GM21381 (cell line): ENCODE measurements around the gene PARD3B.
"Not testable (repeated sequence)": the region's sequence is repeated elsewhere in the genome, so short reads cannot be mapped to it uniquely, and the experiment has no call there.

Experiments
- ATAC-seq: cut with Tn5 transposase; IDR thresholded peaks from one replicate; pipeline ENCODE4 v1.9.1; 2021; ENCODE audit warnings: mild to moderate bottlenecking, moderate library complexity; ENCODE audit not compliant: unreplicated experiment

Gene PARD3B

GRCh38 chr2:205212357-205212756 lies 667.1 kb downstream of the PARD3B start:
- ATAC-seq: no peak

GRCh38 chr2:205216092-205216491 lies 670.8 kb downstream of the PARD3B start:
- ATAC-seq: no peak

- no peak for ATAC-seq
Observed at GRCh38 chr2:205216580-205216979, 671.3 kb downstream of the PARD3B start.

GRCh38 chr2:205217004-205217403 lies 671.7 kb downstream of the PARD3B start:
- ATAC-seq: no peak

- ATAC-seq: no peak
Observed at GRCh38 chr2:205218056-205218455, 672.8 kb downstream of the PARD3B start.

- not testable (repeated sequence) for ATAC-seq
Observed at GRCh38 chr2:205218816-205219215, 673.5 kb downstream of the PARD3B start.

- ATAC-seq: no peak
Observed at GRCh38 chr2:205220559-205220958, 675.3 kb downstream of the PARD3B start.

- ATAC-seq: no peak
Observed at GRCh38 chr2:205232086-205232485, 686.8 kb downstream of the PARD3B start.

- no peak for ATAC-seq
Observed at GRCh38 chr2:205235434-205235833, 690.2 kb downstream of the PARD3B start.

GRCh38 chr2:205237524-205237923 lies 692.2 kb downstream of the PARD3B start:
- no peak for ATAC-seq

- ATAC-seq: no peak
Observed at GRCh38 chr2:205245001-205245400, 699.7 kb downstream of the PARD3B start.

GRCh38 chr2:205245652-205246051 lies 700.4 kb downstream of the PARD3B start:
- no peak for ATAC-seq

GRCh38 chr2:205259121-205259520 lies 713.8 kb downstream of the PARD3B start:
- ATAC-seq: no peak

- no peak for ATAC-seq
Observed at GRCh38 chr2:205261516-205262020, 716.3 kb downstream of the PARD3B start.

- no peak for ATAC-seq
Observed at GRCh38 chr2:205267323-205267722, 722.0 kb downstream of the PARD3B start.

- ATAC-seq: no peak
Observed at GRCh38 chr2:205270689-205271088, 725.4 kb downstream of the PARD3B start.

GRCh38 chr2:205273148-205273547 lies 727.9 kb downstream of the PARD3B start:
- ATAC-seq: no peak

- ATAC-seq: no peak
Observed at GRCh38 chr2:205273627-205274026, 728.4 kb downstream of the PARD3B start.

GRCh38 chr2:205274801-205275200 lies 729.5 kb downstream of the PARD3B start:
- ATAC-seq: no peak

GRCh38 chr2:205276116-205276777 lies 731.0 kb downstream of the PARD3B start:
- ATAC-seq: no peak

- no peak for ATAC-seq
Observed at GRCh38 chr2:205280596-205281236, 735.4 kb downstream of the PARD3B start.

GRCh38 chr2:205283736-205284270 lies 738.5 kb downstream of the PARD3B start:
- no peak for ATAC-seq
